Occipital lobe (tissue), 3 donors: ENCODE data around the gene ZRANB1. TPM values are rescaled to one million over a fixed set of nuclear protein-coding genes. Genes with fewer than 3 reads are reported as not detected.

Experiments
- DNase-seq: peaks from one replicate; lab custom pipeline; 2025; lab: John Stamatoyannopoulos, UW
- small RNA-seq: library from RNA; depleted of rRNA; stranded (forward); fragments of <200 nt; gene quantifications from one replicate; pipeline ENCODE3, GENCODE V24; 2014
- total RNA-seq: library from RNA; depleted of rRNA; stranded (reverse); fragments of >200 nt; gene quantifications from one replicate; pipeline ENCODE4 v1.2.3, GENCODE V29; 2014

The ZRANB1 gene
- total RNA-seq, 1 donor from 2014 or later, result 78.6 TPM

- no peak for DNase-seq
Observed at GRCh38 chr10:125033146-125033924, 91.4 kb downstream of the ZRANB1 start.

GRCh38 chr10:125034675-125035074, 92.8 kb downstream of the ZRANB1 start:
- no peak for DNase-seq

- DNase-seq, result no peak
Observed at GRCh38 chr10:125035136-125035535, 93.2 kb downstream of the ZRANB1 start.

GRCh38 chr10:125035588-125036295, 93.8 kb downstream of the ZRANB1 start:
- no peak for DNase-seq

- no peak for DNase-seq
Observed at GRCh38 chr10:125037145-125037877, 95.4 kb downstream of the ZRANB1 start.

Small RNA genes within 50 kb of the gene (small RNA-seq; reads per million reads assigned to genes)
- gene MIR4296, result not detected

Other genes starting within 250 kb of the ZRANB1 start
- 35.1 TPM for gene FAM53B, start 197.7 kb upstream of the ZRANB1 start, total RNA-seq
- 53.8 TPM for gene EEF1AKMT2, start 150.2 kb upstream of the ZRANB1 start, total RNA-seq
- gene ABRAXAS2, start 140.3 kb upstream of the ZRANB1 start, total RNA-seq, result 18.9 TPM
- gene CTBP2, start 218.4 kb downstream of the ZRANB1 start, total RNA-seq, result 52.9 TPM